IMR-90 (cell line): ENCODE measurements around the gene TMEM63A. TPM values are rescaled to one million over a fixed set of nuclear protein-coding genes. Genes with fewer than 3 reads are reported as not detected.

Experiments
- ATAC-seq: fragments of 200-7000 bp; cut with Tn5 transposase; 2 replicates; pipeline ENCODE4 v1.9.1; 2020; ENCODE audit warnings: low read depth, mild to moderate bottlenecking, moderate library complexity
- BruUV-seq: library from RNA; stranded (reverse); fragments of 400-500 nt; replicated peaks from 2 replicates; lab custom pipeline; 2021; lab: Mats Ljungman, UMichigan
- CTCF ChIA-PET: fragments of 300-600 bp; formaldehyde crosslinking; extraction: SDS; loops from one replicate; lab custom pipeline; 2021; ENCODE audit warnings: antibody characterized with exemption; lab: Yijun Ruan, JAX
- POLR2A ChIA-PET: fragments of 300-600 bp; sonication (Branson Sonifier 250); formaldehyde crosslinking; loops from one replicate; lab custom pipeline; 2022; ENCODE audit warnings: antibody characterized with exemption; ENCODE audit not compliant: unreplicated experiment; lab: Charles Lee
- DNase-seq: peaks from one replicate; pipeline ENCODE4 v3.0.0; 2013
- H2AFZ ChIP-seq: replicated peaks from 2 replicates; pipeline ENCODE3; 2013; ENCODE audit warnings: low read length, mild to moderate bottlenecking; ENCODE audit not compliant: poor library complexity
- H2AK5ac ChIP-seq: 2 replicates; pipeline ENCODE4 v1.6.1; 2013; ENCODE audit warnings: low read depth, low read length, inconsistent platforms
- H2AK9ac ChIP-seq: replicated peaks from 2 replicates; pipeline ENCODE3; 2013; ENCODE audit warnings: mild to moderate bottlenecking, low read depth, low read length, moderate library complexity; ENCODE audit not compliant: poor library complexity
- H2BK120ac ChIP-seq: 2 replicates; pipeline ENCODE4 v1.6.1; 2013; ENCODE audit warnings: low read depth, low read length, inconsistent platforms
- H2BK15ac ChIP-seq: 3 replicates; pipeline ENCODE4 v1.6.1; 2013; ENCODE audit warnings: low read depth, low read length, inconsistent platforms
- H2BK20ac ChIP-seq: 2 replicates; pipeline ENCODE4 v1.6.1; 2013; ENCODE audit warnings: low read depth, mild to moderate bottlenecking, inconsistent platforms, low read length, moderate library complexity
- H2BK5ac ChIP-seq: 2 replicates; pipeline ENCODE4 v1.6.1; 2013; ENCODE audit warnings: mild to moderate bottlenecking, low read depth, low read length, inconsistent platforms; ENCODE audit not compliant: poor library complexity, severe bottlenecking
- H3K14ac ChIP-seq: replicated peaks from 2 replicates; pipeline ENCODE4 v1.6.1; 2013; ENCODE audit warnings: low read depth, low read length, inconsistent platforms
- H3K18ac ChIP-seq: 2 replicates; pipeline ENCODE4 v1.6.1; 2013; ENCODE audit warnings: low read depth, low read length, control low read depth
- H3K23ac ChIP-seq: 2 replicates; pipeline ENCODE4 v1.6.1; 2013; ENCODE audit warnings: low read depth, low read length, inconsistent platforms
- H3K27ac ChIP-seq: 2 replicates; pipeline ENCODE4 v1.5.1; 2013; ENCODE audit warnings: mild to moderate bottlenecking, control low read depth, low read length; ENCODE audit not compliant: insufficient read depth
- H3K27me3 ChIP-seq: 2 replicates; pipeline ENCODE4 v1.6.1; 2013; ENCODE audit warnings: low read length; ENCODE audit not compliant: control insufficient read depth, insufficient read depth
- H3K36me3 ChIP-seq: 2 replicates; pipeline ENCODE4 v1.6.1; 2013; ENCODE audit warnings: low read length, mixed read lengths; ENCODE audit not compliant: control insufficient read depth, insufficient read depth
- H3K4ac ChIP-seq: 2 replicates; pipeline ENCODE4 v1.6.1; 2013; ENCODE audit warnings: low read depth, low read length, inconsistent platforms
- H3K4me1 ChIP-seq: 2 replicates; pipeline ENCODE4 v1.6.1; 2013; ENCODE audit warnings: low read length, mixed read lengths; ENCODE audit not compliant: control insufficient read depth, insufficient read depth
- H3K4me2 ChIP-seq: 2 replicates; pipeline ENCODE4 v1.6.1; 2013; ENCODE audit warnings: low read depth, mild to moderate bottlenecking, control low read depth, low read length, moderate library complexity
- H3K4me3 ChIP-seq: 2 replicates; pipeline ENCODE4 v1.5.1; 2013; ENCODE audit warnings: low read depth, mild to moderate bottlenecking, control low read depth, low read length, moderate library complexity; ENCODE audit not compliant: insufficient read depth
- H3K56ac ChIP-seq: 2 replicates; pipeline ENCODE4 v1.6.1; 2013; ENCODE audit warnings: low read length, inconsistent platforms; ENCODE audit not compliant: insufficient read depth; ENCODE audit errors: extremely low read depth
- H3K79me1 ChIP-seq, 2 experiments: 2 replicates each; pipeline ENCODE4 v1.6.1; 2013; ENCODE audit warnings: low read length in 2 of 2, inconsistent platforms in 1 of 2, low read depth in 1 of 2
- H3K9ac ChIP-seq: 2 replicates; pipeline ENCODE4 v1.6.1; 2013; ENCODE audit warnings: low read depth, low read length, control low read depth
- H3K9me1 ChIP-seq: 2 replicates; pipeline ENCODE4 v1.6.1; 2013; ENCODE audit warnings: low read length, inconsistent platforms; ENCODE audit not compliant: insufficient read depth
- H3K9me3 ChIP-seq: 2 replicates; pipeline ENCODE4 v1.6.1; 2013; ENCODE audit warnings: low read length; ENCODE audit not compliant: control insufficient read depth, insufficient read depth
- H4K20me1 ChIP-seq: 2 replicates; pipeline ENCODE4 v1.6.1; 2013; ENCODE audit warnings: low read length, inconsistent platforms; ENCODE audit not compliant: insufficient read depth
- H4K5ac ChIP-seq: 2 replicates; pipeline ENCODE4 v1.6.1; 2013; ENCODE audit warnings: mild to moderate bottlenecking, low read depth, low read length, control low read depth
- H4K8ac ChIP-seq, 2 experiments: 2 replicates each; pipeline ENCODE4 v1.6.1; 2013; ENCODE audit warnings: low read depth in 2 of 2, low read length in 2 of 2, control low read depth in 1 of 2, inconsistent platforms in 1 of 2
- H4K91ac ChIP-seq: 2 replicates; pipeline ENCODE4 v1.6.1; 2013; ENCODE audit warnings: low read depth, low read length, inconsistent platforms; ENCODE audit not compliant: insufficient read depth
- BHLHE40 ChIP-seq: fragments of 150-350 bp; IDR thresholded peaks from 2 replicates; pipeline ENCODE4 v1.6.1; 2016; ENCODE audit warnings: mild to moderate bottlenecking, low read depth, low read length
- CEBPB ChIP-seq: IDR thresholded peaks from 2 replicates; pipeline ENCODE4 v1.6.1; 2012; ENCODE audit warnings: low read depth, low read length, improper control_type of control experiment
- CHD1 ChIP-seq: IDR thresholded peaks from 2 replicates; pipeline ENCODE4 v1.6.1; 2012; ENCODE audit warnings: low read depth, low read length, improper control_type of control experiment
- ELK1 ChIP-seq: fragments of 150-350 bp; IDR thresholded peaks from 2 replicates; pipeline ENCODE4 v1.6.1; 2016; ENCODE audit warnings: low read depth, mild to moderate bottlenecking, low read length, moderate library complexity, borderline replicate concordance
- FOS ChIP-seq: fragments of 150-350 bp; IDR thresholded peaks from 2 replicates; pipeline ENCODE4 v1.6.1; 2016; ENCODE audit warnings: low read depth, low read length
- MAFK ChIP-seq: IDR thresholded peaks from 2 replicates; pipeline ENCODE4 v1.6.1; 2012; ENCODE audit warnings: low read depth, low read length, improper control_type of control experiment
- MAZ ChIP-seq: IDR thresholded peaks from 2 replicates; pipeline ENCODE4 v1.6.1; 2012; ENCODE audit warnings: low read depth, mild to moderate bottlenecking, low read length, improper control_type of control experiment, moderate library complexity, borderline replicate concordance
- MXI1 ChIP-seq: IDR thresholded peaks from 2 replicates; pipeline ENCODE4 v1.6.1; 2012; ENCODE audit warnings: low read depth, mild to moderate bottlenecking, low read length, moderate library complexity, borderline replicate concordance
- NFE2L2 ChIP-seq: fragments of 150-350 bp; IDR thresholded peaks from 2 replicates; pipeline ENCODE4 v1.6.1; 2016; ENCODE audit warnings: low read depth, mild to moderate bottlenecking, low read length
- POLR2A ChIP-seq: IDR thresholded peaks from 2 replicates; pipeline ENCODE4 v1.6.1; 2012; ENCODE audit warnings: mild to moderate bottlenecking, low read depth, low read length
- RAD21 ChIP-seq: IDR thresholded peaks from 2 replicates; pipeline ENCODE4 v1.6.1; 2012; ENCODE audit warnings: low read length, improper control_type of control experiment
- RCOR1 ChIP-seq: IDR thresholded peaks from 2 replicates; pipeline ENCODE4 v1.6.1; 2012; ENCODE audit warnings: mild to moderate bottlenecking, low read length, improper control_type of control experiment; ENCODE audit not compliant: insufficient replicate concordance
- SMC3 ChIP-seq: fragments of 150-350 bp; IDR thresholded peaks from 2 replicates; pipeline ENCODE4 v1.6.1; 2016; ENCODE audit warnings: low read depth, mild to moderate bottlenecking, antibody characterized with exemption, low read length, moderate library complexity
- WGBS, 2 experiments: methylation state at CpG; one replicate each; pipeline versions ENCODE4 v1.1.5 to v1.1.7; 2013; ENCODE audit warnings: missing lambda C conversion rate in 2 of 2; ENCODE audit not compliant: insufficient read length in 1 of 2; ENCODE audit errors: extremely low coverage in 2 of 2; 5-methylcytosine and 5-hydroxymethylcytosine counted together
- dilution Hi-C: fragments of 300-500 bp; cut with HindIII; formaldehyde crosslinking; loops from one replicate; pipeline ENCODE4 v1.14.3; 2018; ENCODE audit warnings: low sequenced_read_pairs; ENCODE audit not compliant: unreplicated experiment
- in situ Hi-C: fragments of 300-500 bp; cut with MboI; formaldehyde crosslinking; loops from 3 replicates; pipeline ENCODE4 v1.14.3; 2019; ENCODE audit warnings: low sequenced_read_pairs, inconsistent platforms, mixed read lengths
- intact Hi-C: fragments of 100-400 bp; cut with micrococcal nuclease; formaldehyde crosslinking; loops from 2 replicates; pipeline ENCODE4 v1.10.0; 2022
- polyA plus RNA-seq, 3 experiments: library from polyadenylated mRNA; depleted of rRNA; stranded (reverse); fragments of >200 nt; gene quantifications; 2 replicates each; pipeline ENCODE4 v1.2.3, GENCODE V29; 2012; ENCODE audit warnings: low replicate concordance in 1 of 3
- total RNA-seq: library from RNA; depleted of rRNA; stranded (reverse); fragments of >200 nt; gene quantifications from 2 replicates; pipeline ENCODE4 v1.2.3, GENCODE V29; 2012
- TF ChIP-seq, protein P1 (sequence below): conservative IDR thresholded peaks from 2 replicates; pipeline ENCODE4 v1.5.1; 2012; ENCODE audit warnings: mild to moderate bottlenecking, low read depth, low read length, improper control_type of control experiment

The TMEM63A gene
- total and polyA plus RNA-seq, 2 of the 4 experiments (the other 2 are of a cell fraction) = 4.7 to 23.3 TPM

- Histone ChIP-seq H2BK20ac (no peak overlapping the region), H3K4me3 (no peak overlapping the region), H3K9me1 (peaks cover 6% of the 10 kb centered on the region), H4K20me1 (no peaks in the 10 kb centered on the region), H2AFZ (no peak overlapping the region), H2AK9ac (peak overlapping the region; percentile 89), H3K9ac (no peak overlapping the region), H3K27ac (no peak overlapping the region), H2BK5ac (no peak overlapping the region), H3K4me1 (peaks cover 3% of the 10 kb centered on the region; the same call in 1 of the 2 replicates), H3K56ac (no peak overlapping the region), H3K27me3 (no peaks in the 10 kb centered on the region), H2AK5ac (no peak overlapping the region), H3K18ac (no peak overlapping the region), H2BK15ac (no peak overlapping the region), H3K4me2 (no peak overlapping the region), H2BK120ac (no peak overlapping the region), H3K79me1 (no peaks in the 10 kb centered on the region), H4K8ac (no peak overlapping the region), H3K9me3 (no peaks in the 10 kb centered on the region), H3K14ac (no peak overlapping the region), H4K91ac (no peak overlapping the region), H3K4ac (no peak overlapping the region), H4K5ac (no peak overlapping the region), H3K36me3 (peaks cover 37% of the 10 kb centered on the region), H3K23ac (no peak overlapping the region)
- ChIA-PET CTCF (interaction anchor here (1.0 kb wide), 1 partner anchor 372 kb away, joined by 3 read pairs; no protein-coding TSS in a partner anchor), POLR2A (no interaction called here)
- intact Hi-C loops (loop anchor here (1.0 to 10.0 kb wide), 3 partner anchors 69 to 371 kb away; partner anchors contain the start of gene SRP9), in situ Hi-C loops (loop anchor here (10.0 kb wide), 1 partner anchor 372 kb away; no protein-coding TSS in a partner anchor), dilution Hi-C loops (no loop called here)
- DNase-seq = no peak
- ATAC-seq = no peak
- 88% methylated on average over 9 of the region's 20 CpGs; no CpG with 5 or more reads in 1 of the 2 experiments for WGBS, 2 experiments
- no TSS peak for BruUV-seq
- TF ChIP-seq RAD21 (no peak), POLR2A (no peak), CHD1 (no peak), FOS (no peak), CEBPB (no peak), BHLHE40 (no peak), NFE2L2 (no peak), RCOR1 (no peak), MXI1 (no peak), MAFK (no peak), SMC3 (no peak), ELK1 (no peak), MAZ (no peak)
- TF ChIP-seq, protein P1, sequence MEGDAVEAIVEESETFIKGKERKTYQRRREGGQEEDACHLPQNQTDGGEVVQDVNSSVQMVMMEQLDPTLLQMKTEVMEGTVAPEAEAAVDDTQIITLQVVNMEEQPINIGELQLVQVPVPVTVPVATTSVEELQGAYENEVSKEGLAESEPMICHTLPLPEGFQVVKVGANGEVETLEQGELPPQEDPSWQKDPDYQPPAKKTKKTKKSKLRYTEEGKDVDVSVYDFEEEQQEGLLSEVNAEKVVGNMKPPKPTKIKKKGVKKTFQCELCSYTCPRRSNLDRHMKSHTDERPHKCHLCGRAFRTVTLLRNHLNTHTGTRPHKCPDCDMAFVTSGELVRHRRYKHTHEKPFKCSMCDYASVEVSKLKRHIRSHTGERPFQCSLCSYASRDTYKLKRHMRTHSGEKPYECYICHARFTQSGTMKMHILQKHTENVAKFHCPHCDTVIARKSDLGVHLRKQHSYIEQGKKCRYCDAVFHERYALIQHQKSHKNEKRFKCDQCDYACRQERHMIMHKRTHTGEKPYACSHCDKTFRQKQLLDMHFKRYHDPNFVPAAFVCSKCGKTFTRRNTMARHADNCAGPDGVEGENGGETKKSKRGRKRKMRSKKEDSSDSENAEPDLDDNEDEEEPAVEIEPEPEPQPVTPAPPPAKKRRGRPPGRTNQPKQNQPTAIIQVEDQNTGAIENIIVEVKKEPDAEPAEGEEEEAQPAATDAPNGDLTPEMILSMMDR = no peak
Measured at GRCh38 chr1:225846331-225847310, 35.6 kb downstream of the TMEM63A start.
